SU-DHL-6 (cell line): ENCODE results near the gene WDR47.

Experiments used
- CTCF ChIP-seq: fragments of 200-600 bp; sonication (generic); IDR thresholded peaks from one replicate; pipeline ENCODE4 v1.5.1; 2017; ENCODE audit warnings: antibody characterized with exemption, mild to moderate bottlenecking, low read length, moderate library complexity; ENCODE audit not compliant: insufficient read depth, poor library complexity, severe bottlenecking
- EZH2phosphoT487 ChIP-seq: fragments of 200-600 bp; sonication (generic), shearing (Covaris generic); conservative IDR thresholded peaks from 2 replicates; pipeline ENCODE4 v1.6.1; 2018; ENCODE audit warnings: mild to moderate bottlenecking, antibody characterized with exemption, low read length, moderate library complexity, mixed read lengths

GRCh38 chr1:108961752-108962486, 80.0 kb downstream of the WDR47 start:
- TF ChIP-seq CTCF (no peak), EZH2phosphoT487 (no peak)
